Neural cell (in vitro differentiated cells): ENCODE results near the gene LEMD2.

Source experiments
- CTCF ChIP-seq: fragments of 450-650 bp; IDR thresholded peaks from 2 replicates; pipeline ENCODE4 v1.5.1; 2014; ENCODE audit warnings: antibody characterized with exemption, mild to moderate bottlenecking, moderate library complexity; ENCODE audit not compliant: poor library complexity, severe bottlenecking
- EP300 ChIP-seq: fragments of 450-650 bp; conservative IDR thresholded peaks from 2 replicates; pipeline ENCODE4 v1.6.1; 2014; ENCODE audit warnings: antibody characterized with exemption, mild to moderate bottlenecking, moderate library complexity; ENCODE audit not compliant: poor library complexity, severe bottlenecking
- EZH2 ChIP-seq: fragments of 200-600, 300-800 bp; shearing (Covaris generic), sonication (generic); IDR thresholded peaks from 2 replicates; pipeline ENCODE4 v1.6.1; 2014; ENCODE audit warnings: antibody characterized with exemption, low read length, borderline replicate concordance, mild to moderate bottlenecking; ENCODE audit not compliant: insufficient read depth, poor library complexity, severe bottlenecking
- MXI1 ChIP-seq: fragments of 450-650 bp; conservative IDR thresholded peaks from 2 replicates; pipeline ENCODE4 v1.6.1; 2014; ENCODE audit warnings: antibody characterized with exemption, mild to moderate bottlenecking; ENCODE audit not compliant: poor library complexity, severe bottlenecking
- POLR2AphosphoS5 ChIP-seq: IDR thresholded peaks from 2 replicates; pipeline ENCODE4 v1.6.1; 2012
- SMC3 ChIP-seq: fragments of 450-650 bp; conservative IDR thresholded peaks from 2 replicates; pipeline ENCODE4 v1.6.1; 2014; ENCODE audit warnings: antibody characterized with exemption, mild to moderate bottlenecking, moderate library complexity; ENCODE audit not compliant: poor library complexity

DNA sequence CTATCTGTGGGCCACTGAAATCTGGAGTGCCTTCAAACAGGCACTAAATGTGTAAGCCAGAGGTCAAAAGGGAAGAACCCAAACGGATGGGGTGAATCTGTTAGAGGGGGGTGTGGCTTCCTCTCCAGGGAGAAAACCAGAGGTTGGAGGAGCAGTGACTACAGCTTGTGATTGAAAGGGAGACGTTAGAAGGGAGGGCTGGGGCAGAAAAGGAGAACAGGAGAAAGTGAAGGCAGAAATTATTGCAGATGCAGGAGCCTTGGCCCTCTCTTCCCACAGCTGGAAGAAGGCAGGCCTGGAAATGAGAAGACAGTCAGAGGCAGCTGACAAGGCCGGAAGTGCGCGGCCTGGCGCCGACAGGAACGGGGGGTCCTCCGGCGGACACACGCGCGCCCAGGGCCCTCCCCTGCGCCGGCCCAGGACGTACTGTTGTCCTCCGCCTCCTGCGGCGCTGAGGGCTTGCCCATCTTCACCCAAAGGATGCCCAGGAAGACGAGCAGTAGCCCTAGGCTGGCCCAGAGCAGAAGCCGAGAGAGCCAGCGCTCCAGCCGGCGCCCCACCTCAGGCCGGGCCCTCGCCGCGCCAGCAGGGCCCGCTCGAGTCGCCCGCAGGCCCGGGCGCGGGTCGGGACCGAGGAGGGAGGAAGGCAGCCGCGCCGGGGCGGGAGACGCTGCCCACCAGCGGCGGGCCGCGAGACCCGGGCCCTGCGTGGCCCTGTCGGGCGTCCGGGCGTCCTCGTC is 806 bp downstream of the LEMD2 start:
- TF ChIP-seq CTCF (no peak), EZH2 (no peak), POLR2AphosphoS5 (peak; percentile 45), MXI1 (peak; percentile 2), EP300 (no peak), SMC3 (no peak)
